Limb (tissue), 2 donors: Measurements from ENCODE around the gene PTAR1.

Experiments used
- DNase-seq, 2 donors: peaks; one replicate each; pipeline ENCODE4 v3.0.0-alpha.2; 2016; ENCODE audit errors: extremely low spot score in 2 of 2

The PTAR1 gene

DNA sequence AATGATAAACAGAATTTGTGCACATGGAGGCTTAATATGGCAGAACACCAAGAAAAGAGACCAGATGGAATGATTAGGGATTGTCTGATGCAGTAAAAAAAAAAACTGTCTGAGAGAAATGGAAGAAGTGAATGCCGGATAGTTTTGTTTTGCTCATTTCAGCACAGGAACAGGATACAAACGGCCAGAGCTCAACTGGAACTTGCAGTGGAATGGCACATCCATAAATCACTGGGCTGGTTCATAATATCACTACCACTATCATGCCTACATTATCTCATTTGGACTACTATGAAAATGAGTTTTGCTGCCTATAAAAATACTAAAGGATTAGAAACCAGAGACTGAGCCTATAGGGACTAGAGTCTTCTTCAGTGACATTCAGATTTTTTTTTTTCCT is 9.7 kb downstream of the PTAR1 start:
- no peak for DNase-seq

DNA sequence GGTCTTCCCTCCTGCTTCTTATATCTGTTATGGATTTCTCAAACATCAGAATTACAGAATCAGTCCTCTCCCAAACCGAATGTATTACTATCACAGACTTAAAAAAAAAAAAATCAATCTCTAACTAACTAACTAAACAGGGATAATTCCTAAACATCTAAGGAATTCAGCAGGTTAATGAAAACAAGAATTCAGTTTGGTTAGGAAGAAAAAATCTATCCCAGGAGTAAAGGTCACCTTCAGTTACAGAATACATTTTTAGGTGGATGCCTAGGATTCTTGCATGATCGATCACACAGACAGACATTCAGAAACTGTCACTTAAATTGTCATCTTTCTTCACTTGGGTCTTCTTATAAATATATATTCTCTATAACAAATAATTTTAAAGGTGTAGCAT is 11.5 kb downstream of the PTAR1 start:
- no peak for DNase-seq

DNA sequence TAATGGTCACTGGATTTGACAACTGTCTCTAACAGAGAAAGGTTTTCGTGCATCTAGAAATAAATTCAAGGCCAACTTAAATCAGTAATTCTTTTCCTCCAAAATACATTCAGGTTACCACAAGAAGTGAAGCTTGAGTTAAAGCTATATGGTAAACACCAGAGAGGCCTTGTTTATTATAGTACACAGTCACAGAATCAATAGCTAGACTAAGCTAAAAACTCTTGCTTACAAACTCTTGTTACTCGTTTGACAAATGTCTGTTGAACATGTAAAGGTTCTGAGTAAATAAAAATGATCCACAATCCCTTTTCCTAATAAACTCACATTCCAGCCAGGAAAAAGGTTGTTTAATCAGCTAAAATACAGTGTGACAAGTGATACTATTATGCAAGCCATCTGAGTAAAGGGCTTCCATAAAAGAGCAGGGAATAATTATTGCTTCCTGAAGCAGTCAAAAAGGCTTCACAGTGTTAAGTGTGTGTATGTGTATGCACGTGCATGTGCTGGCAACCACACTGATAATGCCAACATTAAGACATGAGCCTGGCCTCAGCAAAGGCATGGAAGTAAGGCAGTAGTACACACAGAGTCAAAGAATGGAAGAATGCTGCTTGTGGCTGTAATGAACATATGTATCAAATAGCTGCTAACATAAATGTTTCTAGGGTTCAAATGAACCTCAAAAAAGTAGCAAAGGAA is 12.8 kb downstream of the PTAR1 start:
- no peak for DNase-seq

- no peak for DNase-seq
These were observed 13.9 kb downstream of the PTAR1 start for GRCh38 chr9:69745716-69746437.

DNA sequence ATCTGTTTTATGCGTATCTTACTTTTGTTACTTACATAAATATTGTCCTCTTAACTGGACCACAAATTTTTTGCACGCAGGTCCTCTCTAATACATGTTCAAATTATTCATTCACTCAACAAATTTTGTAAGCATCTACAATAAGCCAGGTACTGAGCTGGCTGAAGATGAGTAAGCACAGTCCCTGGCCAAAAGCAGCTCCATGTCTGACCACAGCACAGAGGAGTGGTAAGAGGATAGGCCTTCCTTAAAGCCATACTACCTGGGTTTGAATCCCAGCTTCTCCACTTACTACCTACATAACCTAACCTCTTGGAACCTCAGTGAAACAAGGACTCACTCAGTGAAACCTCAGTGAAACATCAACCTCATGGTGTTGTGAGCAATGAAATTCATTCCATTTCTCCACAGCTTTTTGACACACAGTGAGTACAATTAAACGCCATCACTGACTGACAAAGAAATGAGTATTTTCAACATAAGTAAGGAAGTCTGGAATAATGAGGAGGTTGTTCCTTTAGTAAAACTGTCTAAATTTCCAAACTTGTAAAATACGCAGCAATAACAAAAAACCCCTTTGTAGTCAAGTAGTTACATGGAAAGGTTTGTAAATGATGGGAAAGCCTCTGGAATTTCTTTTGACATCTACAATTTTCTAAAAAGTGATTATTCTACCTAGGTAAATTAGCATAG is 15.0 kb downstream of the PTAR1 start:
- DNase-seq, result no peak

DNA sequence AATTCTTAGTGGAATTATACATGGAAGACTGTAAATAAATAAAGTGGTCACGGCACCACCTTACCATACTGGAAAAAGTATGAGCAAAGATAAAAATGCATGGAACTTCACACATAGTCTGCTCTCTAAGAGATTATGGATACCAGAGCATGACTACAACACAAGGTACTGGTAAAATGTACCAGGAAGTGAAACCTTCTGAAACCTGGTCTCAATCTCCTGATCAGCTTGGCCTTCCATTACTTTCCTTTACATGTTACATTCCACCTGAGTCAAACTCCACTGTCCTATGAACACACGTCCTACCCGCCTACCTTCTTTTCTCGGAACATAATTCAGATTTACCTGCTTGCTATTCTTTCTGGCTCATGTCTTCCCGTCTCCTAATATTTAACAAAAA is 15.9 kb downstream of the PTAR1 start:
- no peak for DNase-seq

DNA sequence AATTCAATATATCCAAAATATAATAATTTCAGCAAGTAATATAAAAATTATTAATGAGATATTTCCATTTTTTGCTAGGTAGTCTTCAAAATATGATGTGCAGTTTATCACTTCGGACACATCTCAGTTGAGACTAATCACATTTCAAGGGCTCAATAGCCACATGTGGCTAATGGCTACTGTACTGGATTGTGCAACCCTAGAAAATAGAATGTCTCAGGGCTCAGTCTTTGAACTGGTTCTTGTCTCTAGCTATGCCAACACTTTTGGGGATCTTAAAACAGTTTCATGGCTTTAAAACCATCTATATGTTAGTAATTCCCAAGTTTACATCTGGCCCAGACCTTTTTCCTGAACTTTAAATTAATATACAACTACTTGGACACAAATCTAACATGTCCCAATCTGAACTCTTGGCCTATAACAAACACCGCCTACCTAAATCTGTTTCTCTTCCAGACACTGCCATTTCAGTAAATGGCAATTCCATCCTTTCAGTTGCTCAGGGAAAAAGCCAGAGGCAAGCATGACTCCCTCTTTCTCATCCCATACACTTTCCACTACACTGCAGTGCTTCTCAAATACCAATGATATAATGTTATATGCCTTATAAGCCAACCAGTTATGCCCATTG is 18.8 kb downstream of the PTAR1 start:
- no peak for DNase-seq

GRCh38 chr9:69731348-69731747 is 28.5 kb downstream of the PTAR1 start:
- no peak for DNase-seq

- no peak for DNase-seq
These were observed 39.8 kb downstream of the PTAR1 start for GRCh38 chr9:69719983-69720382.

- no peak for DNase-seq
These were observed 40.4 kb downstream of the PTAR1 start for GRCh38 chr9:69719367-69719766.

- no peak for DNase-seq
These were observed 41.6 kb downstream of the PTAR1 start for GRCh38 chr9:69718218-69718617.

DNA sequence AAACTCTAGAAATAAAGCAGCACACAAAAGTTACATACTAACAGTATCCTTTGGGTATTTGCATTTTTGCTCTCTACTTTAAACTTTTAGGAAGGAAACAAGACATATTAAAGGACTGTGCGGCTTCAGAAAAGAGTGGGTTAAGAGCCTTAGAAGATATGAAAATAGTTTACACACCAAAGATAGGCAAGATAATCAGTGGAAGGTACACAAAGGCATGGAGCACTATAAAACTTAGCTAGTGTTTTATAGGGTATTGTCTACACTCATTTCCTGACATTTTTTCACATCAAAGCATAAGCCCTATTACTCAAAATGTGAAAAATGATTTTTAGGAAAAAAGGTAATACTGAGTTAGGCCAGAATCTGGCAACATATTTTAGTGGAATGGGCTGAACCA is 44.0 kb downstream of the PTAR1 start:
- no peak for DNase-seq

DNA sequence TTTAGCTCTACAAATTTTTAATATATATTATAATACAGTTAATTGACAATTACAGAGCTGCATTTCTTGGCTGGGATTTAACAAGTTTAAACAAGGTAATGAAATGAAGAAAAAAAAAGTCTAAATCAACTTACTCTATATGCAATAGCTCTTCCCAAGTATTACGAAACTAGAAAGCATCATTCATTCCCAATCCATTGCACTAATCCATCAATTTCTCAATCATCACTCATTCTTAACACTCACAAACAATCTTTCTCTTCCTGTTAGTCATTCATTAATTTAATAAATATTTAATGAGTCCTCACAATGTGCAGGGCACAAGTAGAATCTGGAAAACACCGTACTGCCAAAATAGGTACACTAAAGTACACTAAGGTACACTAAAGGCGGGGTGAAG is 44.7 kb downstream of the PTAR1 start:
- DNase-seq, result no peak

- DNase-seq, result no peak
These were observed 62.3 kb downstream of the PTAR1 start for GRCh38 chr9:69697475-69697874.

- no peak for DNase-seq
These were observed 63.0 kb downstream of the PTAR1 start for GRCh38 chr9:69696802-69697201.

DNA sequence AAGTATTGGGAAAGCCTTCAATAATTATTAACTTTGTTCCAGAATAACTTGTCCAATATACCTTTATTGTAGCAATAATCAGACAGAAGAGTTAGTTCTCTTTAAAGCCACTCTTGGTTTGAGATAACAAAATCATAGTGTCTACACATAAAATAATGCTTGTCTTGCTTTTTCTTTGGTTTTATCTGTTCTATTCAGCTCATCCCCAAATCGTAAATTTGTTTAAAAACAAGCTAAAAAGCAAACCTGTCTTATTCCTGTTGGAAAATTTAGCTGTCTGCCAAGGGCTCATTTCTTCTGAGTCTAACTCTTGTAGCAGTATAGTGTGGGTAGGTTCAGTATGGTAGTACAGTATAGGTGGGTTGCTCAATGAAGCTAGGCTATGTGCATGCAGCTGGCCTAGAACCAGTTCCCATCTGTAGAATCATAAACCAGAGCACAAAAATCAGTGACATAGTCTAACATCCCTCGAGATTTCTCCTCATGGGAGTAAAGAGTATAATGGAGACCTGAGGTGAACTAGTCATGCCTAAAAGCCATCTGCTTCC is 69.7 kb downstream of the PTAR1 start:
- DNase-seq, result no peak

GRCh38 chr9:69683927-69684326 is 75.9 kb downstream of the PTAR1 start:
- no peak for DNase-seq

GRCh38 chr9:69678843-69679538 is 80.8 kb downstream of the PTAR1 start:
- no peak for DNase-seq

DNA sequence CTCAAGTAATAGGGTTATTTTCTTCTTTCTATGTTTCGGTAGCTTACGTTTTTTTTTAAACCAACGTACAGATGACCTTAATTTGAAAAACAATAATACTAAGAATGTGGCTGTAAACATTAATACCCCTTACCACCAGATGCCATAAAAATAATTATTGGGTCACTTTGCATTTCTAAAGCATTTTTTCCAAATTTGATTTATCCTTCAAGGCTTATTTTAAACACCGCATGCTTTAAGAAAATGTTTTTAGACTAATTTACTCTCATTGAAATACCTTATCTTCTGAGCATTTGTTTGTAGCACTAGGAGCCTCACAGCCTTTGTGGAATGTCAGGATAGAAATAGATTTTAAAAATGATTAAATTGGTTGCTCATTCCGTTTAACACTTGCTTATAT is 81.9 kb downstream of the PTAR1 start:
- no peak for DNase-seq

DNA sequence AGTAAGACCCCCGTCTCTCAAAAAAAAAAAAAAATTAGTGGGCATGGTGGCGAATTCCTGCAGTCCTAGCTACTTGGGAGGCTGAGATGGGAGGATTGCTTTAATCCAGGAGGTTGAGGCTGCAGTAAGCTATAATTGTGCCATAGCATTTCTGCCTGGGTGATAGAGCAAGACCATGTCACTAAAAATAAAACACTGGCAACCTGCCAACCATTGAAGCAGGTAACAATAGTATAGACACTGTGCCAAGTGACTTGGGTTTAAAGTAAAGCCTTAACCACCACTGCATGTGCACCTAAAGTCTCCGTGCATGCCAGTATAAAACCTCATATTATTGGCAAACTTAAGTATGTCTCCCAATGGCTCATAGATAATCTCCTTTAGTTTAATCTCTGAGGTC is 84.2 kb downstream of the PTAR1 start:
- DNase-seq, result no peak

DNA sequence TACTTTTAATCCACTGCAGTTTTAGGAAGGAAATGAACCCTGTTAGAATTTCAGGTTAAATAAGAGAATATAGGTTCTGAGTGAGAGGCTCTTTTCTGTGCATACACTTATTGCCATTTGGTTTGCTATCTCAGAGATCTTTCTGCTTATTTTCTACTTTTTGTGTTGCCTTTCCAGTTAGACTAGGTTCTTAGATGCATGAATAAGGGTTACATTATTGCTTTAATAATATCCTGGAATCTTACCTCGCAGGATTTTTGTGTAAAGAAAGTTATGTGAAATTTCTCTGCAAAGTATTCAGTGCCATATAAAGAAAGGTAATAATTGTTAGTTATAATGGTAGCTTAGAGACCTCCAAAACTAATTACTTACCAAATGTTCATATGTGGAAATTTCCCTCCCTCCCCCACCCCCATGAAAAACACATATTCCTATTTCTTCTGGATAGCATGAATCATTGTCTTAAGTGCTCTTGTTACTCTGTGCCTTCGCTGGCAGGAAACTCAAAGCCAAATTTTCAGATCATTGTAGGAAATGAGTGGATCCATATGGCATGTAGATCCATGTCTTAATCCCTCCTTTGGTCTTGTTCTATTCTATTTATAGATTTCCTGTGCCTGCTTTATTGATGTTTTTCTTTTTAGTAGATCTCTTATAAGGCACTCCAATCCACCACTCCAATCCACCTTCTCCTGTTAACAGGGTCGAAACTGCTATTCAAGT is 84.9 kb downstream of the PTAR1 start:
- peak in 1 of 2 donors; percentile 44 for DNase-seq
